ENCODE measurements around the gene DAAM2.

- no peak for TF ChIP-seq POLR2AphosphoS5 (IDR thresholded peaks at IDR 0.05; ENCODE audit: low read depth, low read length)
- TF ChIP-seq POLR2A (IDR thresholded peaks at IDR 0.05; ENCODE audit: low read depth, low read length): no peak
Observed at GRCh38 chr6:39861663-39862062, 69.5 kb downstream of the DAAM2 start.
